GM12878 (cell line): ENCODE measurements around the gene NFATC3. TPM values are rescaled to one million over a fixed set of nuclear protein-coding genes. Genes with fewer than 3 reads are reported as not detected.
A peak's percentile ranks its signal among the peaks of the same experiment; 100 is the strongest.

Experiments
- BHLHE40 ChIP-seq, 2 experiments: fragments of 450-650 bp in 1 of 2; IDR thresholded peaks; 2 replicates each; pipeline ENCODE4 v1.6.1; 2011 to 2017; ENCODE audit warnings: low read depth in 2 of 2, borderline replicate concordance in 1 of 2, improper control_type of control experiment in 1 of 2, low read length in 1 of 2, mild to moderate bottlenecking in 1 of 2
- CREM ChIP-seq: IDR thresholded peaks from 2 replicates; pipeline ENCODE4 v1.6.1; 2014; ENCODE audit warnings: antibody characterized with exemption, low read depth
- EGR1 ChIP-seq, 2 experiments: IDR thresholded peaks; 1 replicate in 1 of 2; 2 replicates in 1 of 2; pipeline ENCODE4 v1.6.1; 2011 to 2012; ENCODE audit warnings: low read depth in 2 of 2, low read length in 2 of 2, borderline replicate concordance in 1 of 2, mild to moderate bottlenecking in 1 of 2, moderate library complexity in 1 of 2
- GABPA ChIP-seq: IDR thresholded peaks from 2 replicates; pipeline ENCODE4 v1.6.1; 2014; ENCODE audit warnings: antibody characterized with exemption, low read depth, mild to moderate bottlenecking, inconsistent platforms
- MAX ChIP-seq: IDR thresholded peaks from 2 replicates; pipeline ENCODE4 v1.6.1; 2012; ENCODE audit warnings: low read depth, low read length, improper control_type of control experiment
- MEF2B ChIP-seq: fragments of 450-650 bp; IDR thresholded peaks from 2 replicates; pipeline ENCODE4 v1.6.1; 2018; ENCODE audit warnings: mild to moderate bottlenecking, moderate library complexity; ENCODE audit not compliant: partially characterized antibody, poor library complexity, severe bottlenecking
- POLR2AphosphoS5 ChIP-seq: IDR thresholded peaks from 2 replicates; pipeline ENCODE4 v1.6.1; 2011; ENCODE audit warnings: mild to moderate bottlenecking, low read length, inconsistent platforms
- TAF1 ChIP-seq: IDR thresholded peaks from 2 replicates; pipeline ENCODE4 v1.6.1; 2011; ENCODE audit warnings: mild to moderate bottlenecking, low read depth, low read length, borderline replicate concordance
- ZNF217 ChIP-seq: fragments of 450-650 bp; IDR thresholded peaks from 2 replicates; pipeline ENCODE4 v1.6.1; 2017; ENCODE audit warnings: antibody characterized with exemption, mild to moderate bottlenecking
- polyA plus RNA-seq, 11 experiments: library from polyadenylated mRNA; depleted of rRNA in 4 of 11; unstranded in 6 of 11; stranded (reverse) in 5 of 11; fragments of >200 nt; fragmentation: Nextera tagmentation in 4 of 11; fragmentation: Illumina TruSeq in 1 of 11; extraction: Ambion mirVana in 4 of 11; extraction: Trizol in 1 of 11; gene quantifications; 1 replicate in 1 of 11; 2 replicates in 10 of 11; pipeline versions ENCODE4 v1.2.1 to v1.2.3, GENCODE V29; 2011 to 2016; ENCODE audit warnings: inconsistent platforms in 2 of 11, missing spikeins in 2 of 11, low read depth in 1 of 11
- total RNA-seq, 4 experiments: library from RNA; depleted of rRNA in 3 of 4; stranded (reverse); fragments of >200 nt in 3 of 4; fragmentation: Illumina TruSeq in 1 of 4; extraction: Trizol in 1 of 4; gene quantifications; 2 replicates each; pipeline versions ENCODE4 v1.2.1 to v1.2.3, GENCODE V29; 2013 to 2021
- TF ChIP-seq, protein P1 (sequence below): fragments of 450-650 bp; IDR thresholded peaks from 2 replicates; pipeline ENCODE4 v1.6.1; 2017; ENCODE audit warnings: antibody characterized with exemption, mild to moderate bottlenecking, moderate library complexity
- TF ChIP-seq, protein P2 (sequence below): fragments of 450-650 bp; IDR thresholded peaks from 2 replicates; pipeline ENCODE4 v1.6.1; 2017; ENCODE audit warnings: mild to moderate bottlenecking, moderate library complexity
- TF ChIP-seq, protein P3 (sequence below): fragments of 450-650 bp; IDR thresholded peaks from 2 replicates; pipeline ENCODE4 v1.6.1; 2016; ENCODE audit warnings: mild to moderate bottlenecking, moderate library complexity, borderline replicate concordance

The NFATC3 gene
- total and polyA plus RNA-seq, 10 of the 15 experiments (the other 5 are each of a cell fraction or from before 2014, with no cell fraction given) = 4.2 to 37.6 (median 24.9) TPM

DNA sequence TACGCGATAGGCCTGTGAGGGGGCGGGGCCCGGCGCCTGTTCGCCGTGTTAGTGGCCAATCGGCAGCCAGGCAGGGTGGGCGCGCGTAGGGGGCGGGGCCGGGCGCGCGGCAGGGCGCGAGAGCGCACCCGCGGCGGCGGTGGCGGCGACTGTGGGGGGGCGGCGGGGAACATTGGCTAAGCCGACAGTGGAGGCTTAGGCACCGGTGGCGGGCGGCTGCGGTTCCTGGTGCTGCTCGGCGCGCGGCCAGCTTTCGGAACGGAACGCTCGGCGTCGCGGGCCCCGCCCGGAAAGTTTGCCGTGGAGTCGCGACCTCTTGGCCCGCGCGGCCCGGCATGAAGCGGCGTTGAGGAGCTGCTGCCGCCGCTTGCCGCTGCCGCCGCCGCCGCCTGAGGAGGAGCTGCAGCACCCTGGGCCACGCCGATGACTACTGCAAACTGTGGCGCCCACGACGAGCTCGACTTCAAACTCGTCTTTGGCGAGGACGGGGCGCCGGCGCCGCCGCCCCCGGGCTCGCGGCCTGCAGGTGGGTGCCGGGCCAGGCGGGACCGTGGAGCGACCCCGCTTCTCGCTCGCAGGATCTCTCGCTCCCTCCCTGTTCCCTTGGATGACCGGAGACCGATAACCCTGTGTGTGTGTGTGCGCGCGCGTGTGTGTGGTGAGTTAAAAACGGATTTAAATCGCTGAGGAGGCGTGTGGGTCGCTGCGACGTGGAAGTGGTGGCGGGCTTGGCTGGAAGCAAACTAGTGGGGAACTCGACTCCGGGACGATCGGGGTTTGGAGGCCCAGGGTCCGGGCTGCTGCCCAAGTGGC is at the start of gene NFATC3 (continued):
- TF ChIP-seq, protein P1, sequence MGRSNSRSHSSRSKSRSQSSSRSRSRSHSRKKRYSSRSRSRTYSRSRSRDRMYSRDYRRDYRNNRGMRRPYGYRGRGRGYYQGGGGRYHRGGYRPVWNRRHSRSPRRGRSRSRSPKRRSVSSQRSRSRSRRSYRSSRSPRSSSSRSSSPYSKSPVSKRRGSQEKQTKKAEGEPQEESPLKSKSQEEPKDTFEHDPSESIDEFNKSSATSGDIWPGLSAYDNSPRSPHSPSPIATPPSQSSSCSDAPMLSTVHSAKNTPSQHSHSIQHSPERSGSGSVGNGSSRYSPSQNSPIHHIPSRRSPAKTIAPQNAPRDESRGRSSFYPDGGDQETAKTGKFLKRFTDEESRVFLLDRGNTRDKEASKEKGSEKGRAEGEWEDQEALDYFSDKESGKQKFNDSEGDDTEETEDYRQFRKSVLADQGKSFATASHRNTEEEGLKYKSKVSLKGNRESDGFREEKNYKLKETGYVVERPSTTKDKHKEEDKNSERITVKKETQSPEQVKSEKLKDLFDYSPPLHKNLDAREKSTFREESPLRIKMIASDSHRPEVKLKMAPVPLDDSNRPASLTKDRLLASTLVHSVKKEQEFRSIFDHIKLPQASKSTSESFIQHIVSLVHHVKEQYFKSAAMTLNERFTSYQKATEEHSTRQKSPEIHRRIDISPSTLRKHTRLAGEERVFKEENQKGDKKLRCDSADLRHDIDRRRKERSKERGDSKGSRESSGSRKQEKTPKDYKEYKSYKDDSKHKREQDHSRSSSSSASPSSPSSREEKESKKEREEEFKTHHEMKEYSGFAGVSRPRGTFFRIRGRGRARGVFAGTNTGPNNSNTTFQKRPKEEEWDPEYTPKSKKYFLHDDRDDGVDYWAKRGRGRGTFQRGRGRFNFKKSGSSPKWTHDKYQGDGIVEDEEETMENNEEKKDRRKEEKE = 0 out of 2 replicates have a peak, but pooled peaks have one; percentile 8
- TF ChIP-seq, protein P2, sequence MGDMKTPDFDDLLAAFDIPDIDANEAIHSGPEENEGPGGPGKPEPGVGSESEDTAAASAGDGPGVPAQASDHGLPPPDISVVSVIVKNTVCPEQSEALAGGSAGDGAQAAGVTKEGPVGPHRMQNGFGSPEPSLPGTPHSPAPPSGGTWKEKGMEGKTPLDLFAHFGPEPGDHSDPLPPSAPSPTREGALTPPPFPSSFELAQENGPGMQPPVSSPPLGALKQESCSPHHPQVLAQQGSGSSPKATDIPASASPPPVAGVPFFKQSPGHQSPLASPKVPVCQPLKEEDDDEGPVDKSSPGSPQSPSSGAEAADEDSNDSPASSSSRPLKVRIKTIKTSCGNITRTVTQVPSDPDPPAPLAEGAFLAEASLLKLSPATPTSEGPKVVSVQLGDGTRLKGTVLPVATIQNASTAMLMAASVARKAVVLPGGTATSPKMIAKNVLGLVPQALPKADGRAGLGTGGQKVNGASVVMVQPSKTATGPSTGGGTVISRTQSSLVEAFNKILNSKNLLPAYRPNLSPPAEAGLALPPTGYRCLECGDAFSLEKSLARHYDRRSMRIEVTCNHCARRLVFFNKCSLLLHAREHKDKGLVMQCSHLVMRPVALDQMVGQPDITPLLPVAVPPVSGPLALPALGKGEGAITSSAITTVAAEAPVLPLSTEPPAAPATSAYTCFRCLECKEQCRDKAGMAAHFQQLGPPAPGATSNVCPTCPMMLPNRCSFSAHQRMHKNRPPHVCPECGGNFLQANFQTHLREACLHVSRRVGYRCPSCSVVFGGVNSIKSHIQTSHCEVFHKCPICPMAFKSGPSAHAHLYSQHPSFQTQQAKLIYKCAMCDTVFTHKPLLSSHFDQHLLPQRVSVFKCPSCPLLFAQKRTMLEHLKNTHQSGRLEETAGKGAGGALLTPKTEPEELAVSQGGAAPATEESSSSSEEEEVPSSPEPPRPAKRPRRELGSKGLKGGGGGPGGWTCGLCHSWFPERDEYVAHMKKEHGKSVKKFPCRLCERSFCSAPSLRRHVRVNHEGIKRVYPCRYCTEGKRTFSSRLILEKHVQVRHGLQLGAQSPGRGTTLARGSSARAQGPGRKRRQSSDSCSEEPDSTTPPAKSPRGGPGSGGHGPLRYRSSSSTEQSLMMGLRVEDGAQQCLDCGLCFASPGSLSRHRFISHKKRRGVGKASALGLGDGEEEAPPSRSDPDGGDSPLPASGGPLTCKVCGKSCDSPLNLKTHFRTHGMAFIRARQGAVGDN = peak; percentile 79
- TF ChIP-seq EGR1 (IDR thresholded peaks at IDR 0.05; ENCODE audit: borderline replicate concordance in 1 of 2, low read depth in 2 of 2, low read length in 2 of 2) (peak in 1 of 2 experiments; percentile 14; a peak in 2 of 3 replicates), MAX (no peak), BHLHE40 (IDR thresholded peaks at IDR 0.05; ENCODE audit: borderline replicate concordance in 1 of 2, low read depth in 2 of 2, low read length in 1 of 2) (peak in 1 of 2 experiments; percentile 60; a peak in 1 of 4 replicates), POLR2AphosphoS5 (no peak), MEF2B (no peak), GABPA (no peak), CREM (0 out of 2 replicates have a peak, but pooled peaks have one; percentile 4), ZNF217 (peak; percentile 34; the same call in 1 of the 2 replicates), TAF1 (0 out of 2 replicates have a peak, but pooled peaks have one; percentile 8)
- TF ChIP-seq, protein P3, sequence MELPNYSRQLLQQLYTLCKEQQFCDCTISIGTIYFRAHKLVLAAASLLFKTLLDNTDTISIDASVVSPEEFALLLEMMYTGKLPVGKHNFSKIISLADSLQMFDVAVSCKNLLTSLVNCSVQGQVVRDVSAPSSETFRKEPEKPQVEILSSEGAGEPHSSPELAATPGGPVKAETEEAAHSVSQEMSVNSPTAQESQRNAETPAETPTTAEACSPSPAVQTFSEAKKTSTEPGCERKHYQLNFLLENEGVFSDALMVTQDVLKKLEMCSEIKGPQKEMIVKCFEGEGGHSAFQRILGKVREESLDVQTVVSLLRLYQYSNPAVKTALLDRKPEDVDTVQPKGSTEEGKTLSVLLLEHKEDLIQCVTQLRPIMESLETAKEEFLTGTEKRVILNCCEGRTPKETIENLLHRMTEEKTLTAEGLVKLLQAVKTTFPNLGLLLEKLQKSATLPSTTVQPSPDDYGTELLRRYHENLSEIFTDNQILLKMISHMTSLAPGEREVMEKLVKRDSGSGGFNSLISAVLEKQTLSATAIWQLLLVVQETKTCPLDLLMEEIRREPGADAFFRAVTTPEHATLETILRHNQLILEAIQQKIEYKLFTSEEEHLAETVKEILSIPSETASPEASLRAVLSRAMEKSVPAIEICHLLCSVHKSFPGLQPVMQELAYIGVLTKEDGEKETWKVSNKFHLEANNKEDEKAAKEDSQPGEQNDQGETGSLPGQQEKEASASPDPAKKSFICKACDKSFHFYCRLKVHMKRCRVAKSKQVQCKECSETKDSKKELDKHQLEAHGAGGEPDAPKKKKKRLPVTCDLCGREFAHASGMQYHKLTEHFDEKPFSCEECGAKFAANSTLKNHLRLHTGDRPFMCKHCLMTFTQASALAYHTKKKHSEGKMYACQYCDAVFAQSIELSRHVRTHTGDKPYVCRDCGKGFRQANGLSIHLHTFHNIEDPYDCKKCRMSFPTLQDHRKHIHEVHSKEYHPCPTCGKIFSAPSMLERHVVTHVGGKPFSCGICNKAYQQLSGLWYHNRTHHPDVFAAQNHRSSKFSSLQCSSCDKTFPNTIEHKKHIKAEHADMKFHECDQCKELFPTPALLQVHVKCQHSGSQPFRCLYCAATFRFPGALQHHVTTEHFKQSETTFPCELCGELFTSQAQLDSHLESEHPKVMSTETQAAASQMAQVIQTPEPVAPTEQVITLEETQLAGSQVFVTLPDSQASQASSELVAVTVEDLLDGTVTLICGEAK = no peak
